NCI-H524 (cell line): ENCODE measurements around the gene EEIG2.
A peak's percentile ranks its signal among the peaks of the same experiment; 100 is the strongest.
"Not testable (repeated sequence)": the region's sequence is repeated elsewhere in the genome, so short reads cannot be mapped to it uniquely, and the experiment has no call there.

Experiments
- DNase-seq, 2 experiments: peaks; one replicate each; lab custom pipeline; 2025; lab: John Stamatoyannopoulos, UW

The EEIG2 gene

GRCh38 chr1:108559215-108560186, at the start of gene EEIG2:
Gene EEIG2, plus strand, starts transcription at chr1:108560100. Its CDS starts 329 bp downstream, at chr1:108560429.
- peak; percentile 46 to 74 for DNase-seq

DNA sequence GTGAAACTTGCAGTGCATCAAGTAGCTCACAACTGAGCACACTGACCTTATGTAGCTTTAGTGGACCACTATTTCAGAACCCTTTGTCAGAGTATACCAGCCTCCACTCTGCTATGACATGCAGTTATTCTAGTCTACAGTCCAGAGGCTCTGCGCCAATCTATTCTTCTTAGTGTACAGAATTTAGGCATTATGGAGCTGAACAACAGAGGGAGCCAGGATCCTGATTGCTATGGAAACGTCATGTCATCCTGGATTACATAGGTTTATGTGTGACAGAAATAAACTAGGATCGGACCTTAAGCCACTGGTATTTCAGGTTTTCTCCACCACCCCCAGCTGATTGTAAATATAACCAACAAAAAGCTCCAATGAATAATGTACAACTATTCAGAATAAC, 48.1 kb upstream of the EEIG2 start:
- DNase-seq, result peak in 1 of 2 experiments; percentile 29

- DNase-seq, result peak in 1 of 2 experiments; percentile 50
These were observed 47.5 kb upstream of the EEIG2 start for GRCh38 chr1:108512239-108513043.

DNA sequence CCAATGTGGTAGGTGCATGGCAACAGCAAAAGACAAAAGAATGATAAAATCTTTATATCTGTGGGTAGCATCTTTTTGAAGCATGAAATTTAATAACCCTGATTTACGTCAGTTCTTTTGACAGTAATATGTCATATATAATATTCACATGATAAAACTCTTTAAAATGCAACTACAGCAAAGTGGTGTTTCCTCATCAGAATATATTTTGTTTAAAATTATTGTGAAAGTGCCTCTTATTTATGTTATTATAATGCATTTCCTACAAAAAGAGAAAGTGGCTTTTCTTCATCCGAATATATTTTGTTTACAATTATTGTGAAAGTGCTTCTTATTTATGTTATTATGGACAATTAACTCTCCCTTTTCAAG, 46.9 kb upstream of the EEIG2 start:
- DNase-seq, result no peak

GRCh38 chr1:108513914-108514313, 46.0 kb upstream of the EEIG2 start:
- DNase-seq, result not testable (repeated sequence)

- DNase-seq, result peak; percentile 48 to 76
These were observed 42.5 kb upstream of the EEIG2 start for GRCh38 chr1:108517301-108517897.

DNA sequence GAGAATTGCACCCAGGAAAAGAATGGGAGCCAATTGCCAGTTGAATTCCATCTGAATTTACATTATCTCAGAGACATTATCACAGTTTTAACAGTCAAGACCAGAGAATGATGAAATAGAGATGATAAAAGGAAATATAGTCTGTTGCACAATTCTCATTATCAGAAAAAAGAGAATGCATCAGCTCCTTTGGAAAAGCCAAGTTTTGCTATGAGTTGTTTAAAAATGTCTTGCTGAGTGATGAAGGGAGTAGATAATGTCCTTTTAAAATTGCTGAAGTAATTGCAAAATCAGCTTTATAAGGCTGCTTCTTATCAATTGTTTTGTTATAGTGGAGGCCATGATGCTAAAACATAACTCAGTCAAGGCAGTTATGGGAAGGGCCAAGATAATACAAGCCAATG, 37.9 kb upstream of the EEIG2 start:
- no peak for DNase-seq

DNA sequence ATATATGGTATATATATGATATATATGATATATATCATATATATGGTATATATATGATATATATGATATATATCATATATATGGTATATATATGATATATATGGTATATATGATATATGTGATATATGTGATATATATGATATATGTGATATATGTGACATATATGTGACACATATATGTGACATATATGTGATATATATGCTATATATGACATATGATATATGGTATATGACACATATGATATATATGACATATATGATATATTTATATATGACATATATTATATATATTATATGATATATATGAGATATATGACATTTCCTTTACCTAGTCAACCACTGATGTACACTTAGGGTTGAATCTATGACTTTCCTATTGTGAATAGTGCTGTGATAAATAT, 36.1 kb upstream of the EEIG2 start:
- DNase-seq, result no peak

GRCh38 chr1:108524676-108525075, 35.2 kb upstream of the EEIG2 start:
- DNase-seq, result no peak

GRCh38 chr1:108527135-108527534, 32.8 kb upstream of the EEIG2 start:
- no peak for DNase-seq

DNA sequence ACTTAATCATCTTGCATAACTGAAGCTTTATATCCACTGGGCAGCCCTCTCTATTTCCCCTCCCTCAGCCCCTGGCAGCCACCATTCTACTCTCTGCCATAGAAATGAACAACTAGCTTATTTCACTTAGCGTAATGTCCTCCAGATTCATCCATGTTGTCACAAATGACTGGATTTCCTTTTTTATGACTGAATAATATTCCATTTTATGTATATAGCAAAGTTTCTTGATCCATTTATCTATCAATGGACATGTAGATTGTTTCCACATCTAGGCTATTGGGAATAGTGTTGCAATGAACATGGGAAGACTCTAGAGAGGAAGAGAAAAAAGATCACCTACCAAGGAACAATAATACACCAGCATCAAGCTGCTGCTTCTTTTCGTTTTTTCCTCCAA, 32.1 kb upstream of the EEIG2 start:
- DNase-seq, result no peak

- no peak for DNase-seq
These were observed 28.5 kb upstream of the EEIG2 start for GRCh38 chr1:108531444-108531843.

DNA sequence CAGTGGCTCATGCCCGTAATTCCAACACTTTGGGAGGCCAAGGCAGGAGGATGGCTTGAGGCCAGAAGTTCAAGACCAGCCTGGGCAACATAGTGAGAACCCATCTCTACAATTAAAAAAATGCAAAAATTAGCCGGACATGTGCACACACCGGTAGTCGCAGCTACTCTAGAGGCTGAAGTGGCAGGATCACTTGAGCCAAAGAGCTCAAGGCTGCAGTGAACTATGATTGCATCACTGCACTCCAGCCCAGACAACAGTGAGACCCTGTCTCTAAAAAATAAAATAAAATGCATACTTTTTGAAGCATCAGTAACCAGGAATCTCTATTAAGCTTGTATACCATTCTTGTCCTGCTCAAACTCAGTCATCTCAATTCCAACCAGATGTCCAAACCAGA, 27.2 kb upstream of the EEIG2 start:
- no peak for DNase-seq

- no peak for DNase-seq
These were observed 26.4 kb upstream of the EEIG2 start for GRCh38 chr1:108533351-108534083.

- DNase-seq, result no peak
These were observed 25.1 kb upstream of the EEIG2 start for GRCh38 chr1:108534759-108535158.

GRCh38 chr1:108535315-108535897, 24.5 kb upstream of the EEIG2 start:
- not testable (repeated sequence) for DNase-seq

GRCh38 chr1:108536021-108536420, 23.9 kb upstream of the EEIG2 start:
- DNase-seq, result not testable (repeated sequence)

DNA sequence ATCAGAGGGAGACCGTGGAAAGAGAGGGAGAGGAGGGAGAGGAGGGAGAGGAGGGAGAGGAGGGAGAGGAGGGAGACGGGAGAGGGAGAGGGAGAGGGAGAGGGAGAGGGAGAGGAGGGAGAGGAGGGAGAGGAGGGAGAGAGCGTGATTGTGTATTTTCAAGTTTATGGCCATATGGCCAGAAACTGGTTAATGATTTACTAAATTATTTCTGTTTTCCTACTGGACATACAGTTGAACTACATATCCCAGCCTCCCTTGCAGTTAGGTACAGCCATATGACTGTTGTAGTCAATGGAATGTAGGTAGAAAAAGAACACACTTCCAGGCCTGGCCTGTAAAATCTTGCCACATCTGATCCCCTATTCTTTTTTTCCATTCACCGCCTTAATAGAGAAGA, 23.1 kb upstream of the EEIG2 start:
- not testable (repeated sequence) for DNase-seq

DNA sequence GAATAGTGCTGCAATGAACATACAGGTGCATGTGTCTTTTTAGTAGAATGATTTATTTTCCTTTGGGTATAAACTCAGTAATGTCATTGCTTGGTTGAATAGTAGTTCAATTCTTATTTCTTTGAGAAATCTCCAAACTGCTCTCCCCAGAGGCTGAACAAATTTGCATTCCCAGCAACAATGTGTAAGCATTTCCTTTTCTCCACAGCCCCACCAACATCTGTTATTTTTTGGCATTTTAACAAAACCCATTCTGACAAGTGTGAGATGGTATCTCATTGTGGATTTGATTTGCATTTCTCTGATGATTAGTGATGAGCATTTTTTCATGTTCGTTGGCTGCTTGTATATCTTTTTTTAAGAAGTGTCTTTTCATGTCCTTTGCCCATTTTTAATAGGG, 21.9 kb upstream of the EEIG2 start:
- DNase-seq, result no peak

DNA sequence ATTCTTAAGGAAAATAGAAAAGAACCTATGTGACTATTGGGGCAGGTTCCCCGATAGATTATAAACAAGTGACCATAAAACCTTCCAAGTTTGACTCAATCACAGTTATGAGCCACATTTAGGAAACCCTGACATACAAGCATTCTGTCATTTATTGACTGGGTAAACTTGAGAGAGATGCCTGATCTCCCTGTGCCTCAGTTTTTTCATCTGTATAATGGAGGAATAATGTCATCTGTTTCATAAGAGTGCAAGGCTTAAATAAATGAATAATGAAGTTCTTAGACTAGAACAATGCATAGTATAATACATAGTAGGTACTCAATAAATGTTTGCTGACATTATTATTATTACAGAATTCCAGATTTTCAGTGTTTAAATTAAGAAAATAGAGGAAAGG, 18.9 kb upstream of the EEIG2 start:
- no peak for DNase-seq

DNA sequence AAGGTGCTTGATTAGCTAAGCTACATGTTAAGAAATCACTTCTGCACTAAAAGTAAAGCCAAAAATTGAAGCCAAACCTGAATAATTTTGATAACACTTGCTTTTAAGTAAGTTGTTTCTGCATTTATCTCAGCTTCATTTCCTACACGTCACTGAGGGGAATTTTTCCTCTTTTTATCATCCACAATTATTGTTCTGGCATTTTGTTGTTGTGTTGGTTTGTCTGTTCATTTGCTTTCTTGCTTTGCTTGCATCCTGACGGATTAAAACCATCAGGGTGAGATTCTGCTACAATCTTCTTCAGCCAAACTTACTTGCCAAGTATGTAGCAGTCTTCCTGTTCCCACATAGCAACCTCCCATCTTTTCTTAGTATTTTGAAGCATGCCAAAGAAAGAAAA, 18.0 kb upstream of the EEIG2 start:
- no peak for DNase-seq
